GM23338 (cell line): Measurements from ENCODE around the gene CEP55. TPM values are rescaled to one million over a fixed set of nuclear protein-coding genes. Genes with fewer than 3 reads are reported as not detected.

Experiments
- ATAC-seq: fragments of 200-7000 bp; cut with Tn5 transposase; 3 replicates; pipeline ENCODE4 v1.9.1; 2020
- DNase-seq: peaks from one replicate; pipeline ENCODE4 v3.0.0-alpha.2; 2015; ENCODE audit warnings: low spot score
- H2AFZ ChIP-seq: fragments of 200-600 bp; sonication (generic); 2 replicates; pipeline ENCODE4 v1.8.0; 2016; ENCODE audit warnings: antibody characterized with exemption, mild to moderate bottlenecking, moderate library complexity
- H3F3A ChIP-seq: fragments of 200-600 bp; sonication (generic); replicated peaks from 2 replicates; pipeline ENCODE4 v1.8.0; 2017; ENCODE audit warnings: antibody characterized with exemption, mixed run types, low read depth
- H3K27ac ChIP-seq: fragments of 200-600 bp; sonication (generic); 2 replicates; pipeline ENCODE4 v1.6.1; 2016; ENCODE audit warnings: low read depth
- H3K27me3 ChIP-seq: fragments of 200-600 bp; sonication (generic); 2 replicates; pipeline ENCODE4 v1.8.0; 2016; ENCODE audit warnings: mild to moderate bottlenecking, mixed run types, moderate library complexity; ENCODE audit not compliant: insufficient read depth
- H3K36me3 ChIP-seq: fragments of 200-600 bp; sonication (generic); 2 replicates; pipeline ENCODE4 v1.8.0; 2016; ENCODE audit warnings: mild to moderate bottlenecking; ENCODE audit not compliant: insufficient read depth
- H3K4me1 ChIP-seq: fragments of 200-600 bp; sonication (generic); 2 replicates; pipeline ENCODE4 v1.8.0; 2016; ENCODE audit warnings: mild to moderate bottlenecking, moderate library complexity; ENCODE audit not compliant: insufficient read depth
- H3K4me2 ChIP-seq: fragments of 200-600 bp; sonication (generic); 2 replicates; pipeline ENCODE4 v1.7.1; 2017; ENCODE audit warnings: mixed run types
- H3K4me3 ChIP-seq: fragments of 200-600 bp; sonication (generic); 2 replicates; pipeline ENCODE4 v1.6.1; 2016; ENCODE audit warnings: mixed run types
- H3K79me2 ChIP-seq: fragments of 200-600 bp; sonication (generic); replicated peaks from 2 replicates; pipeline ENCODE4 v1.8.0; 2017; ENCODE audit warnings: mild to moderate bottlenecking; ENCODE audit not compliant: insufficient read depth
- H3K9me2 ChIP-seq: fragments of 200-600 bp; sonication (generic); 2 replicates; pipeline ENCODE4 v1.8.0; 2017; ENCODE audit not compliant: insufficient read depth
- H4K20me1 ChIP-seq: fragments of 200-600 bp; sonication (generic); replicated peaks from 2 replicates; pipeline ENCODE4 v1.8.0; 2017; ENCODE audit warnings: mild to moderate bottlenecking; ENCODE audit not compliant: insufficient read depth
- H3K27ac Mint-ChIP-seq: 2 replicates; pipeline ENCODE4 v1.8.0; 2020; ENCODE audit warnings: inconsistent platforms, mild to moderate bottlenecking, moderate library complexity, mixed read lengths
- H3K27me3 Mint-ChIP-seq: 3 replicates; pipeline ENCODE4 v1.8.0; 2022; ENCODE audit warnings: low read depth, mild to moderate bottlenecking, moderate library complexity, mixed read lengths, inconsistent platforms; ENCODE audit not compliant: insufficient read depth, poor library complexity
- H3K36me3 Mint-ChIP-seq: 3 replicates; pipeline ENCODE4 v1.8.0; 2021; ENCODE audit warnings: low read depth, mild to moderate bottlenecking, inconsistent platforms, moderate library complexity, mixed read lengths
- H3K4me1 Mint-ChIP-seq: 3 replicates; pipeline ENCODE4 v1.8.0; 2020; ENCODE audit warnings: mild to moderate bottlenecking, inconsistent platforms, mixed read lengths
- H3K4me3 Mint-ChIP-seq: 3 replicates; pipeline ENCODE4 v1.8.0; 2021; ENCODE audit warnings: moderate library complexity, mild to moderate bottlenecking, inconsistent platforms, mixed read lengths
- H3K9me3 Mint-ChIP-seq: 3 replicates; pipeline ENCODE4 v1.8.0; 2020; ENCODE audit warnings: moderate library complexity, mild to moderate bottlenecking, inconsistent platforms, mixed read lengths
- CREB1 ChIP-seq: fragments of 250-450 bp; sonication (Bioruptor Pico); IDR thresholded peaks from 2 replicates; pipeline ENCODE4 v1.5.0; 2020; ENCODE audit warnings: low read depth, mild to moderate bottlenecking, moderate library complexity
- EZH2 ChIP-seq: fragments of 200-600 bp; sonication (generic); IDR thresholded peaks from one replicate; pipeline ENCODE4 v1.8.0; 2017; ENCODE audit warnings: antibody characterized with exemption, mild to moderate bottlenecking, low read depth; ENCODE audit not compliant: unreplicated experiment
- JUNB ChIP-seq: IDR thresholded peaks from one replicate; pipeline ENCODE4 v1.6.1; 2016; ENCODE audit warnings: antibody characterized with exemption; ENCODE audit not compliant: unreplicated experiment
- REST ChIP-seq: IDR thresholded peaks from one replicate; pipeline ENCODE4 v1.6.1; 2018; ENCODE audit warnings: antibody characterized with exemption; ENCODE audit not compliant: unreplicated experiment
- STAT1 ChIP-seq: IDR thresholded peaks from one replicate; pipeline ENCODE4 v1.6.1; 2016; ENCODE audit warnings: antibody characterized with exemption; ENCODE audit not compliant: unreplicated experiment
- ZNF114 ChIP-seq: fragments of 250-450 bp; sonication (Bioruptor Pico); IDR thresholded peaks from 2 replicates; pipeline ENCODE4 v1.5.0; 2020; ENCODE audit warnings: mild to moderate bottlenecking, moderate library complexity
- ZNF331 ChIP-seq: fragments of 250-450 bp; sonication (Bioruptor Pico); IDR thresholded peaks from 2 replicates; pipeline ENCODE4 v1.5.0; 2020; ENCODE audit warnings: low read depth, mild to moderate bottlenecking, moderate library complexity
- polyA plus RNA-seq: library from polyadenylated mRNA; unstranded; fragments of >200 nt; fragmentation: Nextera tagmentation; extraction: Ambion mirVana; gene quantifications from 2 replicates; pipeline ENCODE4 v1.2.1, GENCODE V29; 2016
- total RNA-seq: library from RNA; depleted of rRNA; stranded (reverse); fragments of >200 nt; shearing (Covaris generic); gene quantifications from 2 replicates; pipeline ENCODE4 v1.2.3, GENCODE V29; 2014

Gene CEP55
- total and polyA plus RNA-seq, 2 experiments from 2014 or later, result 12.4 to 22.4 TPM

- no peak for DNase-seq
- Histone ChIP-seq H3K79me2 (no peaks in the 10 kb centered on the region), H4K20me1 (no peaks in the 10 kb centered on the region), H3K27me3 (peaks cover 16% of the 10 kb centered on the region), H3K4me2 (no peak overlapping the region), H3K4me3 (no peak overlapping the region), H3K9me2 (no peaks in the 10 kb centered on the region), H2AFZ (no peak overlapping the region), H3K4me1 (peaks cover 9% of the 10 kb centered on the region; the same call in 1 of the 2 replicates), H3K36me3 (no peaks in the 10 kb centered on the region), H3K27ac (no peak overlapping the region), H3F3A (no peaks in the 10 kb centered on the region)
- no peaks in the 10 kb centered on the region for H3K9me3 Mint-ChIP-seq
- no peaks in the 10 kb centered on the region; the same call in 2 of the 3 replicates for H3K4me1 Mint-ChIP-seq
- H3K36me3 Mint-ChIP-seq, result no peaks in the 10 kb centered on the region
- no peak overlapping the region for H3K4me3 Mint-ChIP-seq
- H3K27ac Mint-ChIP-seq, result no peak overlapping the region
- peaks cover 2% of the 10 kb centered on the region for H3K27me3 Mint-ChIP-seq
- no peak for ATAC-seq
- TF ChIP-seq REST, result no peak
- no peak for TF ChIP-seq EZH2
These were observed 4.8 kb upstream of the CEP55 start for GRCh38 chr10:93491602-93492121.

GRCh38 chr10:93493162-93493561 lies 3.2 kb upstream of the CEP55 start:
- Histone ChIP-seq H3K4me3 (no peak overlapping the region), H3K79me2 (peaks cover 13% of the 10 kb centered on the region), H3K27me3 (peaks cover 16% of the 10 kb centered on the region), H3K36me3 (no peaks in the 10 kb centered on the region), H3K4me1 (peaks cover 16% of the 10 kb centered on the region; the same call in 1 of the 2 replicates), H3K4me2 (no peak overlapping the region), H2AFZ (0 out of 2 replicates have a peak overlapping the region, but pooled peaks have one; percentile 56), H4K20me1 (no peaks in the 10 kb centered on the region), H3K9me2 (no peaks in the 10 kb centered on the region), H3K27ac (no peak overlapping the region), H3F3A (no peaks in the 10 kb centered on the region)
- no peaks in the 10 kb centered on the region for H3K9me3 Mint-ChIP-seq
- H3K4me3 Mint-ChIP-seq, result no peak overlapping the region
- peak; percentile 48 for DNase-seq
- H3K27me3 Mint-ChIP-seq, result peaks cover 2% of the 10 kb centered on the region
- TF ChIP-seq JUNB (no peak), CREB1 (CRISPR knock-in tag) (no peak), ZNF114 (no peak), STAT1 (no peak), REST (no peak), ZNF331 (no peak)
- H3K27ac Mint-ChIP-seq, result no peak overlapping the region
- H3K36me3 Mint-ChIP-seq, result no peaks in the 10 kb centered on the region
- peaks cover 11% of the 10 kb centered on the region for H3K4me1 Mint-ChIP-seq
- ATAC-seq, result no peak
